CD4-positive, alpha-beta T cell (primary cell): ENCODE results near the gene LRRC49. TPM values are rescaled to one million over a fixed set of nuclear protein-coding genes. Genes with fewer than 3 reads are reported as not detected.
"Not testable (repeated sequence)": the region's sequence is repeated elsewhere in the genome, so short reads cannot be mapped to it uniquely, and the experiment has no call there.

Experiments used
- ATAC-seq: fragments of 200-7000 bp; cut with Tn5 transposase; one replicate; pipeline ENCODE4 v1.10.0; 2022; ENCODE audit warnings: mild to moderate bottlenecking; ENCODE audit not compliant: poor library complexity
- CTCF ChIA-PET: fragments of 350-600 bp; sonication (Branson Sonifier 250); formaldehyde crosslinking; loops from one replicate; lab custom pipeline; 2021; ENCODE audit warnings: antibody characterized with exemption, inconsistent platforms; lab: Charles Lee
- POLR2A ChIA-PET: fragments of 350-600 bp; sonication (Branson Sonifier 250); formaldehyde crosslinking; loops from one replicate; lab custom pipeline; 2021; ENCODE audit warnings: antibody characterized with exemption, inconsistent platforms; lab: Charles Lee
- DNase-seq, 14 experiments: peaks; one replicate each; pipeline ENCODE4 v3.0.0-alpha.2; 2013 to 2020; ENCODE audit warnings: mixed read lengths in 2 of 14
- H3K27ac ChIP-seq, 2 donors: one replicate each; pipeline versions ENCODE4 v1.5.1 to v1.7.0; 2013; ENCODE audit warnings: low read length in 2 of 2, low read depth in 1 of 2, mild to moderate bottlenecking in 1 of 2
- H3K27me3 ChIP-seq, 2 experiments: 1 replicate in 1 of 2; 2 replicates in 1 of 2; pipeline versions ENCODE4 v1.6.1 to v1.7.0; 2013; ENCODE audit warnings: low read length in 2 of 2, control low read depth in 1 of 2, mild to moderate bottlenecking in 1 of 2, moderate library complexity in 1 of 2; ENCODE audit not compliant: insufficient read depth in 2 of 2, control insufficient read depth in 1 of 2
- H3K36me3 ChIP-seq: one replicate; pipeline ENCODE4 v1.6.1; 2013; ENCODE audit warnings: low read length, control low read depth; ENCODE audit not compliant: insufficient read depth
- H3K4me1 ChIP-seq: one replicate; pipeline ENCODE4 v1.6.1; 2013; ENCODE audit warnings: low read length, control low read depth; ENCODE audit not compliant: insufficient read depth
- H3K4me3 ChIP-seq: one replicate; pipeline ENCODE4 v1.5.1; 2013; ENCODE audit warnings: mild to moderate bottlenecking, low read length, moderate library complexity
- H3K9me3 ChIP-seq, 2 experiments: 1 replicate in 1 of 2; 2 replicates in 1 of 2; pipeline versions ENCODE4 v1.6.1 to v1.7.0; 2013; ENCODE audit warnings: low read length in 2 of 2, mild to moderate bottlenecking in 2 of 2, control low read depth in 1 of 2, moderate library complexity in 1 of 2; ENCODE audit not compliant: control insufficient read depth in 1 of 2, insufficient read depth in 1 of 2
- H3K27ac Mint-ChIP-seq: one replicate; pipeline ENCODE4 v1.8.0; 2020; ENCODE audit warnings: mixed read lengths
- H3K27me3 Mint-ChIP-seq: one replicate; pipeline ENCODE4 v1.8.0; 2021; ENCODE audit warnings: mixed read lengths
- H3K36me3 Mint-ChIP-seq: one replicate; pipeline ENCODE4 v1.8.0; 2021; ENCODE audit warnings: low read depth, mixed read lengths
- H3K4me1 Mint-ChIP-seq: one replicate; pipeline ENCODE4 v1.8.0; 2021; ENCODE audit warnings: low read depth, mixed read lengths
- H3K4me3 Mint-ChIP-seq: one replicate; pipeline ENCODE4 v1.8.0; 2020; ENCODE audit warnings: mild to moderate bottlenecking, mixed read lengths
- H3K9me3 Mint-ChIP-seq: one replicate; pipeline ENCODE4 v1.8.0; 2020; ENCODE audit warnings: mixed read lengths
- intact Hi-C, 2 experiments: fragments of 100-400 bp; cut with DNase I in 1 of 2; cut with micrococcal nuclease in 1 of 2; formaldehyde crosslinking; loops; one replicate each; pipeline versions ENCODE4 v1.15.1 to v1.9.0; 2023 to 2025; cut with DNase I, micrococcal nuclease
- total RNA-seq, 174 experiments: library from RNA in 2 of 174; stranded (reverse) in 2 of 174; gene quantifications; one replicate each; pipeline ENCODE4 v1.2.3 and lab custom pipeline; 2021 to 2026
- TF ChIP-seq, protein P1 (sequence below): fragments of 200-600 bp; IDR thresholded peaks from one replicate; pipeline ENCODE4 v1.8.0; 2022; ENCODE audit warnings: antibody characterized with exemption, mild to moderate bottlenecking

LRRC49 gene
- total RNA-seq, 2 experiments from 2014 or later = 0.39 to 0.49 TPM

DNA sequence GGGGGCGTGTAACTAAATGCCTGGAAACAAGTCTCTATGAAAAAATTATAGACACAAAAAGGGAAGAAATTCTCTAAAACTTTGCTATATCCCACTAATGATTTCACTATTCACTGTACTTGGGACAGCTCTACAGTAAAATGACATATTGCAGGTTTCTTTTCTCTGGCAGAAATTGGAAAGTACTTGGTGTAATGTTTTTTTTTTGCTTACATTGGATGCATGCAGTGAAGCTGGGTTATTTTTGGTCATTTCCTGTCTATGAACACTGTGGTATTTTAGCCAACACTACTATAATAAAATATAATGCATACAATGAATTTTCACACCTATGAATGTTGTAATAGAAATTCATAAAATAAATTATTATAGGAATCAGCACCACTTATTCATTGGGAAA lies 109.7 kb downstream of the LRRC49 start:
- no peak overlapping the region for H3K4me3 Mint-ChIP-seq
- Histone ChIP-seq H3K27me3 (peaks cover 0 to 11% of the 10 kb centered on the region in 2 experiments), H3K4me1 (no peaks in the 10 kb centered on the region), H3K9me3 (peaks cover 0 to 7% of the 10 kb centered on the region in 2 experiments), H3K4me3 (no peak overlapping the region), H3K36me3 (no peaks in the 10 kb centered on the region), H3K27ac (no peak overlapping the region)
- no peak overlapping the region for H3K27ac Mint-ChIP-seq
- CTCF ChIA-PET = no interaction called here
- ATAC-seq (no peak), DNase-seq (no peak)
- H3K9me3 Mint-ChIP-seq = peaks cover 6% of the 10 kb centered on the region
- TF ChIP-seq, protein P1, sequence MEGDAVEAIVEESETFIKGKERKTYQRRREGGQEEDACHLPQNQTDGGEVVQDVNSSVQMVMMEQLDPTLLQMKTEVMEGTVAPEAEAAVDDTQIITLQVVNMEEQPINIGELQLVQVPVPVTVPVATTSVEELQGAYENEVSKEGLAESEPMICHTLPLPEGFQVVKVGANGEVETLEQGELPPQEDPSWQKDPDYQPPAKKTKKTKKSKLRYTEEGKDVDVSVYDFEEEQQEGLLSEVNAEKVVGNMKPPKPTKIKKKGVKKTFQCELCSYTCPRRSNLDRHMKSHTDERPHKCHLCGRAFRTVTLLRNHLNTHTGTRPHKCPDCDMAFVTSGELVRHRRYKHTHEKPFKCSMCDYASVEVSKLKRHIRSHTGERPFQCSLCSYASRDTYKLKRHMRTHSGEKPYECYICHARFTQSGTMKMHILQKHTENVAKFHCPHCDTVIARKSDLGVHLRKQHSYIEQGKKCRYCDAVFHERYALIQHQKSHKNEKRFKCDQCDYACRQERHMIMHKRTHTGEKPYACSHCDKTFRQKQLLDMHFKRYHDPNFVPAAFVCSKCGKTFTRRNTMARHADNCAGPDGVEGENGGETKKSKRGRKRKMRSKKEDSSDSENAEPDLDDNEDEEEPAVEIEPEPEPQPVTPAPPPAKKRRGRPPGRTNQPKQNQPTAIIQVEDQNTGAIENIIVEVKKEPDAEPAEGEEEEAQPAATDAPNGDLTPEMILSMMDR = no peak
- POLR2A ChIA-PET = no interaction called here
- peaks cover 40% of the 10 kb centered on the region for H3K27me3 Mint-ChIP-seq
- H3K4me1 Mint-ChIP-seq = no peaks in the 10 kb centered on the region
- intact Hi-C loops = no loop called here
- no peaks in the 10 kb centered on the region for H3K36me3 Mint-ChIP-seq

DNA sequence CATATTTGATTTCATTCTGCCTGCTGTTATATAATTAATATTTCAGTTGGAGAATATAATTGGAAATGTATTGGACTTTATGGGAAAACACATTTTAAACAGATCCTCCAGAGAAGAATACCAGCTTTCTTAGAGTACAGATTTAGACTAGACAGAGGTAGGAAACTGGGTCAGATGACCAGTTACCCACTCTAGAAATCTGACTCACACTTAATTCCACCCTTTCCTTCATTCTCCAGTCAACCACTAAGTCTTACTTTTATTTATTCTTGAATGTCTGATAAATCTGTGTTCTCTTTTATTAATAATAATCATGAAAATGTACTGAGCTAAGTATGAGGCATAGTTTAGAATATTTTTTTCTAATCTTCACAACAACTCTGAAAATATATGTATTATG lies 110.7 kb downstream of the LRRC49 start:
- Mint-ChIP-seq H3K4me1 (no peaks in the 10 kb centered on the region), H3K27ac (no peak overlapping the region), H3K27me3 (peaks cover 35% of the 10 kb centered on the region), H3K9me3 (peaks cover 3% of the 10 kb centered on the region), H3K36me3 (no peaks in the 10 kb centered on the region), H3K4me3 (no peak overlapping the region)
- H3K4me3 ChIP-seq = no peak overlapping the region
- ATAC-seq = no peak
- ChIA-PET POLR2A (no interaction called here), CTCF (no interaction called here)
- no peak for DNase-seq
- peaks cover 0 to 4% of the 10 kb centered on the region in 2 experiments for H3K9me3 ChIP-seq
- no peaks in the 10 kb centered on the region for H3K36me3 ChIP-seq
- no peak overlapping the region for H3K27ac ChIP-seq
- TF ChIP-seq, protein P1 = no peak
- no peaks in the 10 kb centered on the region for H3K4me1 ChIP-seq
- intact Hi-C loops = no loop called here
- peaks cover 0 to 11% of the 10 kb centered on the region in 2 experiments for H3K27me3 ChIP-seq

DNA sequence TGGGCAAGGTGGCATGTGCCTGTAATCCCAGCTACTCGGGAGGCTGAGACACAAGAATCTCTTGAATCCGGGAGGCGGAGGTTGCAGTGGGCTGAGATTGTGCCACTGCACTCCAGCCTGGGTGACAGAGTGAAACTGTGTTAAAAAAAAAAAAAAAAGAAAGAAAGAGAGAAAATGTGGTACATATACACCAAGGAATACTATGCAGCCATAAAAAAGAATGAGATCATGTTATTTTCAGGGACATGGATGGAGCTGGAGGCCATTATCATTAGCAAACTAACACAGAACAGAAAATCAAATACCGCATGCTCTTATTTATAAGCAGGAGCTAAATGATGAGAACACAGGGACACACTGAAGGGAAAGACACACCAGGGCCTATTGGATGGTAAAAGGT lies 111.9 kb downstream of the LRRC49 start:
- H3K4me3 Mint-ChIP-seq, intact Hi-C loops, CTCF ChIA-PET: not testable (repeated sequence)

DNA sequence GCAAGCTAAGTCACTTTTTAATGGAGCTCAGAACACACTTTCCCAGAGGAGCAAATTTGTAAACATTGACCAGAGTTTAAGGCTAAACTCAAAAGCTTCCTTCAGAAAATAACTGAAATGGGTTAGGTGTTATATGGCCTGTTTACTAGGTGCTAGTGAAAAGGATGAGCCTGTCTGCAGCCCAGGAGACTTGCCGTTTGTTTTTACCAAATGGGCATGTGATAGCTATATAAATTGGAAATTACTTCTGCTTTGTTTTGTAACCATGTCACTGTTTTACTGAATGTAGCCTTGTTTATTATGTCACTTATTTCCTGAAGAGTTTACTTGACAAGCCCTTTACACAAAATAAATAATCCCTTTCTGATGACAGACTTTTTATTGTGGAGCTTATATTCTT lies 113.3 kb downstream of the LRRC49 start:
- intact Hi-C loops = no loop called here
- no peak overlapping the region for H3K27ac ChIP-seq
- ChIA-PET POLR2A (no interaction called here), CTCF (interaction anchor here (1.4 to 1.7 kb wide), 2 partner anchors 10 to 11 kb away, joined by 3 to 4 read pairs; no protein-coding TSS in a partner anchor)
- H3K36me3 ChIP-seq = no peaks in the 10 kb centered on the region
- TF ChIP-seq, protein P1 = no peak
- no peaks in the 10 kb centered on the region for H3K4me1 ChIP-seq
- Mint-ChIP-seq H3K36me3 (no peaks in the 10 kb centered on the region), H3K27me3 (peaks cover 48% of the 10 kb centered on the region), H3K9me3 (no peaks in the 10 kb centered on the region), H3K4me1 (no peaks in the 10 kb centered on the region), H3K27ac (no peak overlapping the region), H3K4me3 (no peak overlapping the region)
- peaks cover 0 to 13% of the 10 kb centered on the region in 2 experiments for H3K27me3 ChIP-seq
- no peaks in the 10 kb centered on the region for H3K9me3 ChIP-seq
- no peak overlapping the region for H3K4me3 ChIP-seq
- ATAC-seq (no peak), DNase-seq (no peak)

More for the DNA sequence above, 111.9 kb downstream of the LRRC49 start:
- peaks cover 0 to 11% of the 10 kb centered on the region in 2 experiments for H3K27me3 ChIP-seq
- H3K9me3 ChIP-seq, DNase-seq, POLR2A ChIA-PET, H3K4me1 Mint-ChIP-seq, H3K27ac Mint-ChIP-seq, H3K4me3 ChIP-seq, H3K27ac ChIP-seq, H3K4me1 ChIP-seq, H3K36me3 ChIP-seq, H3K36me3 Mint-ChIP-seq, H3K9me3 Mint-ChIP-seq, ATAC-seq: not testable (repeated sequence)
- H3K27me3 Mint-ChIP-seq = peaks cover 40% of the 10 kb centered on the region
